GM21825 (cell line): ENCODE measurements around the gene CSNK2B.

Experiments used
- ATAC-seq: cut with Tn5 transposase; IDR thresholded peaks from one replicate; pipeline ENCODE4 v1.9.1; 2021; ENCODE audit warnings: mild to moderate bottlenecking, moderate library complexity; ENCODE audit not compliant: unreplicated experiment

CSNK2B gene

GRCh38 chr6:31660381-31661261 lies 5.3 kb upstream of the CSNK2B start, which contains the start of gene C6orf47:
TSS of gene C6orf47 (minus strand) at chr6:31660778. CDS start at chr6:31659947, 831 bp downstream.
- ATAC-seq: peak; percentile 39

DNA sequence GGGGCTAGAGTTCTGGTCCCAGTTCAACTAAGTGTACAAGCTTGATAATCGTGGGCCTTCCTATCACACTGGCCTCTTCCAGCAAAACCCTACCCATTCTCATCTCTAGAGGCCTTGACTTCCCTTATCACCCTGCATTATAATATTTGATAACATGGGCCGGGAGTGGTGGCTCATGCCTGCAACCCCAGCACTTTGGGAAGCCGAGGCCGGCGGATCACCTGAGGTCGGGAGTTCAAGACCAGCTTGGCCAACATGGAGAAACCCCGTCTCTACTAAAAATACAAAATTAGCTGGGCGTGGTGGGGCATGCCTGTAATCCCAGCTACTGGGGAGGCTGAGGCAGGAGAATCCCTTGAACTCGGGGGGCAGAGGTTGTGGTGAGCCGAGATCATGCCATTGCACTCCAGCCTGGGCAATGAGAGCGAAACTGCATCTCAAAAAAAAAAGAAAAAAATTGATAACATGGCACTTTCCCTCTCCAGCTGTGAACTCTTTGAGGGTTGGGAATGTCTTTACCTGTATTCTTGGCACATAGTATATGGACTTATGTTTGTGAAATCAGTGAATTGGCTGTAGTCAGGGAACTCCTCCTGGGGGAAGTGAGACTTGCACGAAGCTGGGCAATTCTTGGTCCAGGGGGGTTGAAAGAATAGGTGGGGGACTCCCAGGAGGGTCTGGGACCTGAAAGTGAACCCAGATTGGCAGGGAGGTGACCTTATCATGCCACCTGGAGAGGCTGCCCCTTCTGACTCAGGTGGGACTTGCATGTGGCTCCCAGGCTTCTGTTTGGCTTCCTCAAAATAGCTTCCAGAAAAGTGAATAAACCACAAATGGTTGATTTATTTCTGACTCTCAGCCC lies 4.4 kb upstream of the CSNK2B start:
- ATAC-seq: no peak

DNA sequence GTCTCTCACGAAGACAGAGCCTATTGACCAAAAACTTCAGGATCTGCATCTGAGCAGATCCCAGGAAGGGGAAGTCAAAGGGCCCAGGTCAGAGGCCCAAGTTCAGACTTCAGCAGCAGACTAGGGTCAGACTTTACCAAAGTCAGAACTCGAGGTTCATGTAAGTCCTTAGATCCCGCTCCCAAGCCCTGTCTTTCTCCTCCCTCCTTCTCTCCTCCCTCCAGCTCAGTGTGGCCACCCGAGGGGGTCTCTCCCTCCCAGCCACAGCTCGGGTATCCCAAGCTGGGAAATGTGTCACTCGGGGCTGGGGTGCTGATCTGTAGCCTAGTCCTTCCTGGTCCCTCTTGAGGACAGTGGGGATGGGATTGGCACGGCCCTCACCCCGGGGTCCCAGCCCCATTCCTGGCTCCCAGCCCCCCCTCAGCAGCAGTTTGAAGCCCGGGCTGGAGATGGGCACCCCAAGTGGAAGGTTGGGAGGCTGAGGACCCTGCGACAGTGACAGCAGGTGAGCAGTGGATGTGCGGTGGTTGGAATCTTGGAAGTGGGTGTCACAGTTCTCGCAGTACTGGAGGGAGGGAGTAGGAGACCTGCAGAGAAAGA lies 3.7 kb upstream of the CSNK2B start:
- no peak for ATAC-seq

DNA sequence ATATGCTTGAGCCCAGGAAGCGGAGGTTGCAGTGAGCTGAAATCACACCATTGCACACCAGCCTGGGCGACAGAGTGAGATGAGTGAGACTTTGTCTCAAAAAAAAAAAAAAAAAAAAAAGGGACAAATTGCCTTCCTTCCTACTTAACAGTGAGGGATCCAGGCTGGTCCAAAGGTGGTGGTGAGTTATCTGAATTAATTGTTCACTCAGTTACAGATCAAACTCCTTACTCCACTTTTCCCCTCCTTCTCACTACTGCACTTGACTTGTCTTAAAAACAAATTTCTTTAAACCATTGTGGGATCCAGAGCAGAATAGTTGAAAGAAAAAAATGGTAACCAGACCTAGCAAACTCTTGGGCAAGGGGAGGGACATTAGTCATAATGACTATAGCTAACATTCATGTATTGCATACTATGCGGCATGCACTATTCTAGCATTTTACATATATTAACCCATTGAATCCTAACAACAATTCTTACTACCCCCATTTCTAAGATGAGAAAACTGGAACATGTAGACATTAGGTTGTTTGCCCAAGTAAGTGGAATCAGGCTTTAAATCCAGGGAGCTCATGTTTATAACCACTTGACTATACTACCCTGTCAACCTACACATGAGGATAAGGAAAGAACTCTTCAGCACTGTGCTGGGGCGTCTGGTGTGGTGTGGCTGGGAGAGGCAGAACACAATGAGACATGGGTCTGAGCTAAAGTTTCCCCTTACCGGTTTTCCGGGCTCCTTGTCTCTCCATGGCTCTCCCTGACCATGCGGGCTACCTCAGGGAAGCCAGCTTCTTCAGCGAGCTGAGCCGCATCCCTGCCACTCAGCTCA lies 2.5 kb upstream of the CSNK2B start:
- ATAC-seq: no peak

GRCh38 chr6:31663961-31664789 lies 1.7 kb upstream of the CSNK2B start:
- no peak for ATAC-seq

GRCh38 chr6:31664790-31665500 lies 935 bp upstream of the CSNK2B start, which contains the start of gene GPANK1:
TSS of gene GPANK1 (minus strand) at chr6:31664997. CDS start at chr6:31664478, 519 bp downstream.
- ATAC-seq: peak; percentile 26

DNA sequence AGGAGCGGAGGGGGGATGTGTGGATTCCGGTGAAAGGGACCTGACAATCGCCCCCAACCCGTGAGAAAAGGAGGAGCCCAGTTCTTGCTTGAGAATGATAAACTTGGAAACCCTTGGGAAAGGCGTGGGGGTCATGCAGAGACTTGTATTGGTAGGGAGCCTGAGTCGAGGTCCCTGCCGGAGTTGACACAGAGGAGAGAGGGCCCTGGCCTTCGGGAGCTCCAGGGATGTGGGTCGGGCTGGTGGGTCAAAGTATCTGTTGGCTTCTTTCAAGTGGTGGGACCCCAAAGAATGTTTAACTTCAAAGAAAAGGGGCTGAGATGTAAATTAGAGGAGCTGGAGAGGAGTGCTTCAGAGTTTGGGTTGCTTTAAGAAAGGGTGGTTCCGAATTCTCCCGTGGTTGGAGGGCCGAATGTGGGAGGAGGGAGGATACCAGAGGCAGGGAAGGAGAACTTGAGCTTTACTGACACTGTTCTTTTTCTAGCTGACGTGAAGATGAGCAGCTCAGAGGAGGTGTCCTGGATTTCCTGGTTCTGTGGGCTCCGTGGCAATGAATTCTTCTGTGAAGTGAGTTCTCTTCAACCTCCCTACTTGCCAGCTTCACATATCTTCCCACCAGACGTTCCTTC lies 571 bp downstream of the CSNK2B start:
- ATAC-seq: no peak

DNA sequence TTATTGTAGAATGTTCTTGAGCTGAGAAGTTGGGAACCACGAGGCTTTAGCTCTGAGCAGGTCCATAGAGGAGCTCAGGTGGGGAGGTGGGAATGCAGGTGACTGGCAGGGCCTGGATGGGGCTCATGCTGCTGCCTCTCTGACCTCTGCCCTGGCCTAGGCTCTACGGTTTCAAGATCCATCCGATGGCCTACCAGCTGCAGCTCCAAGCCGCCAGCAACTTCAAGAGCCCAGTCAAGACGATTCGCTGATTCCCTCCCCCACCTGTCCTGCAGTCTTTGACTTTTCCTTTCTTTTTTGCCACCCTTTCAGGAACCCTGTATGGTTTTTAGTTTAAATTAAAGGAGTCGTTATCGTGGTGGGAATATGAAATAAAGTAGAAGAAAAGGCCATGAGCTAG lies 3.8 kb downstream of the CSNK2B start, which contains the start of gene LY6G5B:
Gene LY6G5B, plus strand, starts transcription at position 301 of the 400 bp plus-strand sequence. CDS start 975 bp downstream, outside the sequence.
- ATAC-seq: no peak

DNA sequence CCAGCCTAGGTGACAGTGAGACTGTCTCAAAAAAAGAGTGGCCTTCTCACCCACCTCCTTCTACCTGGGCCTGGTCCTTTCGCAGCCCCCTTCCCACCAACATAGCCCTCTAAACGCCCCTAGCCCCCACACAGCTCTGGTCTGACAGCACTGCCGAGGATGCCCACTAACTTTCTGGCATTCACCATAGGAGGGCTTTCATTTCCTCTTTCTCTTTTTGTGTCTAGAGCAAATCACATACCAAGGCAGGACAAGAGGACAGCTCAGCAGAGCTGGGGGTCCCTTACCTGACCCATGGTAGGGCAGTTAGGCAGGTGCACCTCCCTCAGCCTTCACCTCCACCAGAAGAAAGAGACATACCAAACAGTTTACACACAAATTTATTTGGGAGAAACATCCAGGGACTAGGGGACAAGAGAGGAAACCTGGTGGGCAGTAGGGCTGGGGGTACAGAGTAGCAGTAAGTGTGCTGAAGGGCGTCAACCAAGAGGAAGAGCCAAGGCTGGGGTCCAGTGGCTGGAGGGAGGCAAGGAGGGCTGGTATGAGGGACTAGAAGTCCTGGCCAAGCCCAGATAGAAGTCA lies 10.5 kb downstream of the CSNK2B start:
- no peak for ATAC-seq

- no peak for ATAC-seq
These were observed 11.0 kb downstream of the CSNK2B start for GRCh38 chr6:31676904-31677303.

GRCh38 chr6:31677955-31678354 lies 12.1 kb downstream of the CSNK2B start:
- ATAC-seq: no peak

GRCh38 chr6:31680226-31681134 lies 14.6 kb downstream of the CSNK2B start, which contains the start of gene LY6G5C:
TSS of gene LY6G5C (minus strand) at chr6:31681067. CDS start at chr6:31680373, 694 bp downstream.
- ATAC-seq: peak; percentile 46

DNA sequence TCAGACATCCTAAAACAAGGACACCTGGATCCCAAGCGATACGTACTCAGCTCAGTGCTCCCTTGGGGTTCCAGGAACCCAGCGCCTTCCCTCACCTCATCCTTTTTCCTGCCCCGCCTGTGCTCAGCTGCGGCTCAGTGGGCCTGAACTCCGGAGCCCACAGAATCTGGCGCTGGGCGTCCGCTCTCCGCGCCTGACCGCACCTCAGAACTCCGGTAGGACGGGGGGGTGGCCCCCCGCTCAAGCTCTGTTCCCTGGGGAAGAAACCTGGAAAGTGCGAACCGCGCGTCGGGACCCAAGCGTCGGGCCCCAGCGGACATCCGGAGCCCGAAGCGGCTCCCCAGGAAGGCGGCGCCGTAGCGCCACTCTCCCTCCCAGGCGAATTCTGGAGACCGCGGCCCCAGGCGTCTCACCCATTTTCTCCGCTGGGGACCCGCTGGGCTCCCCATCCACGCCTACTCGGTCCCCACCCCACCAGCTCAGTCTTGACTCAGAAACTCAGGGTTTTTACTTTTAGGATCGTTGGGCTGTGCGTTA lies 15.3 kb downstream of the CSNK2B start:
- ATAC-seq: peak; percentile 26

DNA sequence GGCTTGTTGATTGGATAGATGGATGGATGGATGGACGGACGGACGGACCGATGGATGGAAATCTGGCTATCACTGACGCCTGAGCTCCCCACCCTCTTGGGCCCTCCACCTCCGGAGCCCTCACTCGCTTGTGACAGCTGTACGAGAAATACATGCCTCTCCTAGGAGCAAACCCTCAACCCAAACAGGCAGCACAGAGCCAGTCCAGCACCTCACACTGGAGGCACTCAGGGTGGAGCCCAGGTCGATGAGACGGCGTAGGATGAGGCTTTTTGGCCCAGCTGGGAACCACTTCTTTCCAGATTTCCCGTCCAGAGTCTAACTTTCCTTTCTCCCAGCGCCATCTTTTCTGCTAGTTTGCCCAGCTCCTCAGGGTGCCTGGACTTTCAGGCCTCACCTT lies 17.7 kb downstream of the CSNK2B start:
- no peak for ATAC-seq

DNA sequence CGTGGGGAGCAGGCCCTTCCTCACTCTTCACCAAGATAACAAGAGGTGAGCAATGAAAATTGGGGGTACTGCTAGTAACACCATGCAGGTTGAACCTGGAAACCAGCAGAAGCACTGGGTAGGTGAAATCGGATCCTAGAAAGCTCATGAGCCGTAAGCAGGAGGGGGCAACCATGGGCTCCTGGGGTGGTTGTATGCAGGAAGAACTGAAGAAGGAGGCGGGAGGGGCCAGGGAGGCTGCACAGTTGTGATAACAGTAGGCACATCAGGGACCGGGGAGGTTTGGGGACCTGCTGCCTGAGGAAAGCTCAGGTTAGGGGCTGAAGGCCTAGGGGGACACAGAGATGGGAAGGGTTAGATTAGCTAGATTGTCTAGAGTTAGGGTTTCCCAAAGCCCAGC lies 20.6 kb downstream of the CSNK2B start:
- ATAC-seq: no peak

GRCh38 chr6:31687321-31687720 lies 21.4 kb downstream of the CSNK2B start:
- ATAC-seq: no peak
